Measurements from ENCODE around the gene RAB15. TPM values are rescaled to one million over a fixed set of nuclear protein-coding genes. Genes with fewer than 3 reads are reported as not detected.

Gene RAB15
- total RNA-seq, 1 experiment from 2014 or later, result 20.6 TPM

GRCh38 chr14:64947710-64948611, 24.2 kb downstream of the RAB15 start:
- Histone ChIP-seq H3K9me3 (ENCODE audit: low read length) (no peaks in the 10 kb centered on the region), H3K4me3 (ENCODE audit: low read length) (no peak overlapping the region), H3K27me3 (ENCODE audit: low read length) (no peaks in the 10 kb centered on the region), H3K9me2 (replicated peaks; ENCODE audit: low read length) (no peaks in the 10 kb centered on the region), H3K9ac (ENCODE audit: low read length) (no peak overlapping the region), H3K4me2 (ENCODE audit: low read length) (no peak overlapping the region), H4K20me1 (ENCODE audit: low read length) (no peaks in the 10 kb centered on the region), H3K27ac (ENCODE audit: low read length) (no peak overlapping the region), H3K4me1 (ENCODE audit: insufficient read depth, low read length) (no peaks in the 10 kb centered on the region), H3K79me2 (ENCODE audit: low read length) (no peaks in the 10 kb centered on the region), H3K36me3 (ENCODE audit: low read depth, low read length) (no peaks in the 10 kb centered on the region), H2AFZ (ENCODE audit: low read length) (no peak overlapping the region), H3F3A (ENCODE audit: low read length, unreplicated experiment) (no peaks in the 10 kb centered on the region)
- no TSS peak for BruUV-seq (replicated peaks)
- DNase-seq (no peak), ATAC-seq (no peak)
- CTCF ChIA-PET, result no interaction called here
- TF ChIP-seq, protein P1, sequence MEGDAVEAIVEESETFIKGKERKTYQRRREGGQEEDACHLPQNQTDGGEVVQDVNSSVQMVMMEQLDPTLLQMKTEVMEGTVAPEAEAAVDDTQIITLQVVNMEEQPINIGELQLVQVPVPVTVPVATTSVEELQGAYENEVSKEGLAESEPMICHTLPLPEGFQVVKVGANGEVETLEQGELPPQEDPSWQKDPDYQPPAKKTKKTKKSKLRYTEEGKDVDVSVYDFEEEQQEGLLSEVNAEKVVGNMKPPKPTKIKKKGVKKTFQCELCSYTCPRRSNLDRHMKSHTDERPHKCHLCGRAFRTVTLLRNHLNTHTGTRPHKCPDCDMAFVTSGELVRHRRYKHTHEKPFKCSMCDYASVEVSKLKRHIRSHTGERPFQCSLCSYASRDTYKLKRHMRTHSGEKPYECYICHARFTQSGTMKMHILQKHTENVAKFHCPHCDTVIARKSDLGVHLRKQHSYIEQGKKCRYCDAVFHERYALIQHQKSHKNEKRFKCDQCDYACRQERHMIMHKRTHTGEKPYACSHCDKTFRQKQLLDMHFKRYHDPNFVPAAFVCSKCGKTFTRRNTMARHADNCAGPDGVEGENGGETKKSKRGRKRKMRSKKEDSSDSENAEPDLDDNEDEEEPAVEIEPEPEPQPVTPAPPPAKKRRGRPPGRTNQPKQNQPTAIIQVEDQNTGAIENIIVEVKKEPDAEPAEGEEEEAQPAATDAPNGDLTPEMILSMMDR (conservative IDR thresholded peaks at IDR 0.05; ENCODE audit: low read depth, low read length), result no peak
- no peak for TF ChIP-seq EZH2phosphoT487 (IDR thresholded peaks at IDR 0.05; ENCODE audit: borderline replicate concordance, low read length)
- TF ChIP-seq EZH2 (IDR thresholded peaks at IDR 0.05; ENCODE audit: low read length, unreplicated experiment), result no peak
- POLR2A ChIA-PET (ENCODE audit: unreplicated experiment), result no interaction called here
- intact Hi-C loops (cut with micrococcal nuclease), result no loop called here

GRCh38 chr14:64946310-64947045, 25.7 kb downstream of the RAB15 start:
- no peaks in the 10 kb centered on the region for H3K9me2 ChIP-seq (replicated peaks; ENCODE audit: low read length)
- H3F3A ChIP-seq (ENCODE audit: low read length, unreplicated experiment), result no peaks in the 10 kb centered on the region
- H3K79me2 ChIP-seq (ENCODE audit: low read length), result no peaks in the 10 kb centered on the region
- no peaks in the 10 kb centered on the region for H4K20me1 ChIP-seq (ENCODE audit: low read length)
- H3K9ac ChIP-seq (ENCODE audit: low read length), result no peak overlapping the region
- H3K36me3 ChIP-seq (ENCODE audit: low read depth, low read length), result no peaks in the 10 kb centered on the region
- H3K27me3 ChIP-seq (ENCODE audit: low read length), result no peaks in the 10 kb centered on the region
- ChIA-PET CTCF (no interaction called here), POLR2A (ENCODE audit: unreplicated experiment) (no interaction called here)
- ATAC-seq (no peak), DNase-seq (no peak)
- intact Hi-C loops (cut with micrococcal nuclease), result no loop called here
- no peak overlapping the region for H2AFZ ChIP-seq (ENCODE audit: low read length)
- H3K4me2 ChIP-seq (ENCODE audit: low read length), result no peak overlapping the region
- TF ChIP-seq, protein P1 (conservative IDR thresholded peaks at IDR 0.05; ENCODE audit: low read depth, low read length), result no peak
- TF ChIP-seq EZH2 (IDR thresholded peaks at IDR 0.05; ENCODE audit: low read length, unreplicated experiment) (no peak), EZH2phosphoT487 (IDR thresholded peaks at IDR 0.05; ENCODE audit: borderline replicate concordance, low read length) (no peak)
- no TSS peak for BruUV-seq (replicated peaks)
- H3K27ac ChIP-seq (ENCODE audit: low read length), result no peak overlapping the region
- H3K4me1 ChIP-seq (ENCODE audit: insufficient read depth, low read length), result peaks cover 5% of the 10 kb centered on the region; the same call in 1 of the 2 replicates
- no peak overlapping the region for H3K4me3 ChIP-seq (ENCODE audit: low read length)
- H3K9me3 ChIP-seq (ENCODE audit: low read length), result no peaks in the 10 kb centered on the region

Measured in PC-3 (cell line).